DMS79 treated with DMSO at 0.1 percent for 48 hours (cell line): ENCODE data around the gene CSTF1.
"Not testable (repeated sequence)": the region's sequence is repeated elsewhere in the genome, so short reads cannot be mapped to it uniquely, and the experiment has no call there.

Experiments used
- DNase-seq: peaks from one replicate; lab custom pipeline; 2025; lab: John Stamatoyannopoulos, UW

CSTF1 gene

GRCh38 chr20:56369179-56369578 is 23.3 kb upstream of the CSTF1 start:
- DNase-seq: no peak

GRCh38 chr20:56371977-56372376 is 20.5 kb upstream of the CSTF1 start:
- no peak for DNase-seq

GRCh38 chr20:56372850-56373249 is 19.6 kb upstream of the CSTF1 start:
- DNase-seq: no peak

- DNase-seq: no peak
These were observed 18.5 kb upstream of the CSTF1 start for GRCh38 chr20:56373942-56374341.

- no peak for DNase-seq
These were observed 16.1 kb upstream of the CSTF1 start for GRCh38 chr20:56376331-56376730.

GRCh38 chr20:56378386-56378785 is 14.1 kb upstream of the CSTF1 start:
- no peak for DNase-seq

- no peak for DNase-seq
These were observed 12.1 kb upstream of the CSTF1 start for GRCh38 chr20:56380375-56380774.

- no peak for DNase-seq
These were observed 10.9 kb upstream of the CSTF1 start for GRCh38 chr20:56381501-56381900.

GRCh38 chr20:56382696-56383095 is 9.7 kb upstream of the CSTF1 start:
- DNase-seq: no peak

- DNase-seq: no peak
These were observed 9.1 kb upstream of the CSTF1 start for GRCh38 chr20:56383334-56383733.

GRCh38 chr20:56385130-56385529 is 7.3 kb upstream of the CSTF1 start:
- DNase-seq: no peak

- DNase-seq: no peak
These were observed 6.2 kb upstream of the CSTF1 start for GRCh38 chr20:56386219-56386618.

GRCh38 chr20:56388882-56389281 is 3.6 kb upstream of the CSTF1 start:
- DNase-seq: no peak

- no peak for DNase-seq
These were observed 2.6 kb upstream of the CSTF1 start for GRCh38 chr20:56389807-56390206.

GRCh38 chr20:56390396-56390795 is 2.0 kb upstream of the CSTF1 start:
- DNase-seq: not testable (repeated sequence)

GRCh38 chr20:56391037-56391436 is 1.4 kb upstream of the CSTF1 start:
- DNase-seq: peak; percentile 12

- DNase-seq: no peak
These were observed 781 bp upstream of the CSTF1 start for GRCh38 chr20:56391596-56392131.

GRCh38 chr20:56392881-56393482 is 537 bp downstream of the CSTF1 start:
- no peak for DNase-seq

GRCh38 chr20:56393653-56394052 is 1.2 kb downstream of the CSTF1 start:
- no peak for DNase-seq

GRCh38 chr20:56395166-56395565 is 2.7 kb downstream of the CSTF1 start:
- no peak for DNase-seq

- peak; percentile 14 for DNase-seq
These were observed 7.7 kb downstream of the CSTF1 start for GRCh38 chr20:56400001-56400640.

GRCh38 chr20:56403465-56403864 is 11.0 kb downstream of the CSTF1 start:
- no peak for DNase-seq

- DNase-seq: not testable (repeated sequence)
These were observed 12.9 kb downstream of the CSTF1 start for GRCh38 chr20:56405356-56405755.

- DNase-seq: no peak
These were observed 14.5 kb downstream of the CSTF1 start for GRCh38 chr20:56406910-56407309.
